Erythroblast (primary cell): ENCODE measurements around the gene PSMB9.

Experiments used
- GATA1 ChIP-seq: IDR thresholded peaks from 2 replicates; pipeline ENCODE4 v1.6.1; 2011; ENCODE audit warnings: low read depth, mild to moderate bottlenecking, control low read depth, low read length, moderate library complexity
- POLR2A ChIP-seq: IDR thresholded peaks from 2 replicates; pipeline ENCODE4 v1.6.1; 2011; ENCODE audit warnings: mild to moderate bottlenecking, low read length

DNA sequence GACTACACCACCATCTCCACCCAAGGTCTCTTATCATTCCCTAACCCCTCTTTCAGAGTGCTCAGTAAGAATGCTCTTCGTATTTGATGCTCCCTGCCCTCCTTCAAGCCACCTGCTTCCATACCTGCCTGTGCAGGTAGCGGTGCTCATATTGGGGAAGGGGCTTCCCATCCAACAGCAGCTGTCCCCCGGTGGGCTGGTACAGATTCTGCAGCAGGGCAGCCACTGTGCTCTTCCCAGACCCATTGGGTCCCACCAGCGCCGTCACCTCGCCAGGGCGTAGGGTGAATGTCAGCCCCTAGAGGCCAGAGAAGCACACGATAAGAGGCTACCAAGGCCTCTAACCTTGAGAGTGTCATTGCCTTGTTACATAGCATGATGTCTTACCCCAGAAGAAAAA lies 6.2 kb upstream of the PSMB9 start:
- TF ChIP-seq POLR2A (no peak), GATA1 (no peak)
